ENCODE results near the gene POGLUT3. TPM values are rescaled to one million over a fixed set of nuclear protein-coding genes. Genes with fewer than 3 reads are reported as not detected.

POGLUT3 gene, protein sequence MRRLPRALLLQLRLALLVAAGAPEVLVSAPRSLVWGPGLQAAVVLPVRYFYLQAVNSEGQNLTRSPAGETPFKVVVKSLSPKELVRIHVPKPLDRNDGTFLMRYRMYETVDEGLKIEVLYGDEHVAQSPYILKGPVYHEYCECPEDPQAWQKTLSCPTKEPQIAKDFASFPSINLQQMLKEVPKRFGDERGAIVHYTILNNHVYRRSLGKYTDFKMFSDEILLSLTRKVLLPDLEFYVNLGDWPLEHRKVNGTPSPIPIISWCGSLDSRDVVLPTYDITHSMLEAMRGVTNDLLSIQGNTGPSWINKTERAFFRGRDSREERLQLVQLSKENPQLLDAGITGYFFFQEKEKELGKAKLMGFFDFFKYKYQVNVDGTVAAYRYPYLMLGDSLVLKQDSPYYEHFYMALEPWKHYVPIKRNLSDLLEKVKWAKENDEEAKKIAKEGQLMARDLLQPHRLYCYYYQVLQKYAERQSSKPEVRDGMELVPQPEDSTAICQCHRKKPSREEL
- total RNA-seq, result 79.8 and 90.5 TPM in 2 replicates

GRCh38 chr11:108498046-108498815 is at the start of gene POGLUT3:
Gene POGLUT3 (minus strand): TSS chr11:108498384. CDS start chr11:108498366, 18 bp downstream.

DNA sequence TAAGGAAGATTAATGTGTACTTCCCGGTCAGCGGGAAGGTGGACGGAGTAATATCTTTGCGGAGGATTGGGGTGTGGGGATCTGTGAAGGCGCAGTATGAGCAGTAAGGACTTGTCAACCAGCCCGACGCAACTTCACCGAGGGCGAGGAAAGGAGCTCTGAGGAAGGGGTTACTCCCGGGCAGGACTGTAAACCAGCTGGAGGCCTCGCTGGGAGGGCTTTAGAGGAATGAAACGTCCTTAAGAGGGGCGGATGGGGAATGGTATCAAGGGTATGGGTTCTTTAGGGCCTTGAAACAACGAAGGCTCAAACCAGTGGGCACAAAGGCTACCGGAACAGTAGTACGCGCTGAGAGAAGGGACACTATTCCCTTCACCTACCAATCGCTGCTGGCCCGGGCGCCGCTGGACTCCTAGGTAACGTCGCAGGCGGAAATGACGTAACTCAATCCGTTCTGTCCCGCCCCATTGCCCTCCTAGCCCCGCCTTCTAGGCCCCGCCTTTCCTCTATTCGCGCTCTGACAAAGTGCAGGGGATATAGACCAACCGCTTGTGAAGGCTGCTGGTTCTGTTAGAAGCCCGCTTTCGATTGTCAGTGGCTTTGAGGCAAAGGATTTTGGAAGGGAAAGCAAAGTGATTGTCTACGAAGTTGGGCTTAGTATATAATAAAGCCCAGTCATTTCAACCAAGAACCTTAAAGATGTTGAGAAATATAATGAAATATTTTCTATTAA is 30.9 kb downstream of the POGLUT3 start, which contains the start of gene C11orf65:
Gene C11orf65, minus strand, starts transcription at position 439 of the 733 bp plus-strand sequence. CDS start 5,970 bp downstream, outside the sequence.

Other genes with a start within 250 kb of the POGLUT3 start
- gene C11orf65, start 30.9 kb downstream of the POGLUT3 start, total RNA-seq, result 0.65 and 1.5 TPM in 2 replicates
- gene EXPH5, start 95.4 kb upstream of the POGLUT3 start, total RNA-seq, result 2.7 and 10.8 TPM in 2 replicates
- 18.2 and 25.4 TPM in 2 replicates for gene DDX10, start 166.7 kb upstream of the POGLUT3 start, total RNA-seq